GM23338 (cell line): ENCODE results near the gene CACNG7. TPM values are rescaled to one million over a fixed set of nuclear protein-coding genes. Genes with fewer than 3 reads are reported as not detected.

ENCODE experiments used
- ATAC-seq: fragments of 200-7000 bp; cut with Tn5 transposase; 3 replicates; pipeline ENCODE4 v1.9.1; 2020
- DNase-seq: peaks from one replicate; pipeline ENCODE4 v3.0.0-alpha.2; 2015; ENCODE audit warnings: low spot score
- H2AFZ ChIP-seq: fragments of 200-600 bp; sonication (generic); 2 replicates; pipeline ENCODE4 v1.8.0; 2016; ENCODE audit warnings: antibody characterized with exemption, mild to moderate bottlenecking, moderate library complexity
- H3F3A ChIP-seq: fragments of 200-600 bp; sonication (generic); replicated peaks from 2 replicates; pipeline ENCODE4 v1.8.0; 2017; ENCODE audit warnings: antibody characterized with exemption, mixed run types, low read depth
- H3K27ac ChIP-seq: fragments of 200-600 bp; sonication (generic); 2 replicates; pipeline ENCODE4 v1.6.1; 2016; ENCODE audit warnings: low read depth
- H3K27me3 ChIP-seq: fragments of 200-600 bp; sonication (generic); 2 replicates; pipeline ENCODE4 v1.8.0; 2016; ENCODE audit warnings: mild to moderate bottlenecking, mixed run types, moderate library complexity; ENCODE audit not compliant: insufficient read depth
- H3K36me3 ChIP-seq: fragments of 200-600 bp; sonication (generic); 2 replicates; pipeline ENCODE4 v1.8.0; 2016; ENCODE audit warnings: mild to moderate bottlenecking; ENCODE audit not compliant: insufficient read depth
- H3K4me1 ChIP-seq: fragments of 200-600 bp; sonication (generic); 2 replicates; pipeline ENCODE4 v1.8.0; 2016; ENCODE audit warnings: mild to moderate bottlenecking, moderate library complexity; ENCODE audit not compliant: insufficient read depth
- H3K4me2 ChIP-seq: fragments of 200-600 bp; sonication (generic); 2 replicates; pipeline ENCODE4 v1.7.1; 2017; ENCODE audit warnings: mixed run types
- H3K4me3 ChIP-seq: fragments of 200-600 bp; sonication (generic); 2 replicates; pipeline ENCODE4 v1.6.1; 2016; ENCODE audit warnings: mixed run types
- H3K79me2 ChIP-seq: fragments of 200-600 bp; sonication (generic); replicated peaks from 2 replicates; pipeline ENCODE4 v1.8.0; 2017; ENCODE audit warnings: mild to moderate bottlenecking; ENCODE audit not compliant: insufficient read depth
- H3K9me2 ChIP-seq: fragments of 200-600 bp; sonication (generic); 2 replicates; pipeline ENCODE4 v1.8.0; 2017; ENCODE audit not compliant: insufficient read depth
- H4K20me1 ChIP-seq: fragments of 200-600 bp; sonication (generic); replicated peaks from 2 replicates; pipeline ENCODE4 v1.8.0; 2017; ENCODE audit warnings: mild to moderate bottlenecking; ENCODE audit not compliant: insufficient read depth
- H3K27ac Mint-ChIP-seq: 2 replicates; pipeline ENCODE4 v1.8.0; 2020; ENCODE audit warnings: inconsistent platforms, mild to moderate bottlenecking, moderate library complexity, mixed read lengths
- H3K27me3 Mint-ChIP-seq: 3 replicates; pipeline ENCODE4 v1.8.0; 2022; ENCODE audit warnings: low read depth, mild to moderate bottlenecking, moderate library complexity, mixed read lengths, inconsistent platforms; ENCODE audit not compliant: insufficient read depth, poor library complexity
- H3K36me3 Mint-ChIP-seq: 3 replicates; pipeline ENCODE4 v1.8.0; 2021; ENCODE audit warnings: low read depth, mild to moderate bottlenecking, inconsistent platforms, moderate library complexity, mixed read lengths
- H3K4me1 Mint-ChIP-seq: 3 replicates; pipeline ENCODE4 v1.8.0; 2020; ENCODE audit warnings: mild to moderate bottlenecking, inconsistent platforms, mixed read lengths
- H3K4me3 Mint-ChIP-seq: 3 replicates; pipeline ENCODE4 v1.8.0; 2021; ENCODE audit warnings: moderate library complexity, mild to moderate bottlenecking, inconsistent platforms, mixed read lengths
- H3K9me3 Mint-ChIP-seq: 3 replicates; pipeline ENCODE4 v1.8.0; 2020; ENCODE audit warnings: moderate library complexity, mild to moderate bottlenecking, inconsistent platforms, mixed read lengths
- EZH2 ChIP-seq: fragments of 200-600 bp; sonication (generic); IDR thresholded peaks from one replicate; pipeline ENCODE4 v1.8.0; 2017; ENCODE audit warnings: antibody characterized with exemption, mild to moderate bottlenecking, low read depth; ENCODE audit not compliant: unreplicated experiment
- JUNB ChIP-seq: IDR thresholded peaks from one replicate; pipeline ENCODE4 v1.6.1; 2016; ENCODE audit warnings: antibody characterized with exemption; ENCODE audit not compliant: unreplicated experiment
- NANOG ChIP-seq: IDR thresholded peaks from 2 replicates; pipeline ENCODE4 v1.6.1; 2016; ENCODE audit warnings: antibody characterized with exemption, borderline replicate concordance
- POLR2AphosphoS5 ChIP-seq: IDR thresholded peaks from 2 replicates; pipeline ENCODE4 v1.6.1; 2016; ENCODE audit warnings: antibody characterized with exemption, low read depth
- STAT1 ChIP-seq: IDR thresholded peaks from one replicate; pipeline ENCODE4 v1.6.1; 2016; ENCODE audit warnings: antibody characterized with exemption; ENCODE audit not compliant: unreplicated experiment
- ZNF114 ChIP-seq: fragments of 250-450 bp; sonication (Bioruptor Pico); IDR thresholded peaks from 2 replicates; pipeline ENCODE4 v1.5.0; 2020; ENCODE audit warnings: mild to moderate bottlenecking, moderate library complexity
- ZNF331 ChIP-seq: fragments of 250-450 bp; sonication (Bioruptor Pico); IDR thresholded peaks from 2 replicates; pipeline ENCODE4 v1.5.0; 2020; ENCODE audit warnings: low read depth, mild to moderate bottlenecking, moderate library complexity
- polyA plus RNA-seq: library from polyadenylated mRNA; unstranded; fragments of >200 nt; fragmentation: Nextera tagmentation; extraction: Ambion mirVana; gene quantifications from 2 replicates; pipeline ENCODE4 v1.2.1, GENCODE V29; 2016
- total RNA-seq: library from RNA; depleted of rRNA; stranded (reverse); fragments of >200 nt; shearing (Covaris generic); gene quantifications from 2 replicates; pipeline ENCODE4 v1.2.3, GENCODE V29; 2014
- TF ChIP-seq, protein P1 (sequence below): fragments of 250-450 bp; sonication (Bioruptor Pico); IDR thresholded peaks from 2 replicates; pipeline ENCODE4 v1.5.0; 2020; ENCODE audit warnings: mild to moderate bottlenecking, moderate library complexity
- TF ChIP-seq, protein P2 (sequence below): IDR thresholded peaks from 2 replicates; pipeline ENCODE4 v1.6.1; 2016; ENCODE audit warnings: antibody characterized with exemption
- TF ChIP-seq, protein P3 (sequence below): IDR thresholded peaks from one replicate; pipeline ENCODE4 v1.6.1; 2018; ENCODE audit warnings: antibody characterized with exemption; ENCODE audit not compliant: unreplicated experiment

Gene CACNG7
- total and polyA plus RNA-seq, 2 experiments from 2014 or later = 9.8 to 15.6 TPM

DNA sequence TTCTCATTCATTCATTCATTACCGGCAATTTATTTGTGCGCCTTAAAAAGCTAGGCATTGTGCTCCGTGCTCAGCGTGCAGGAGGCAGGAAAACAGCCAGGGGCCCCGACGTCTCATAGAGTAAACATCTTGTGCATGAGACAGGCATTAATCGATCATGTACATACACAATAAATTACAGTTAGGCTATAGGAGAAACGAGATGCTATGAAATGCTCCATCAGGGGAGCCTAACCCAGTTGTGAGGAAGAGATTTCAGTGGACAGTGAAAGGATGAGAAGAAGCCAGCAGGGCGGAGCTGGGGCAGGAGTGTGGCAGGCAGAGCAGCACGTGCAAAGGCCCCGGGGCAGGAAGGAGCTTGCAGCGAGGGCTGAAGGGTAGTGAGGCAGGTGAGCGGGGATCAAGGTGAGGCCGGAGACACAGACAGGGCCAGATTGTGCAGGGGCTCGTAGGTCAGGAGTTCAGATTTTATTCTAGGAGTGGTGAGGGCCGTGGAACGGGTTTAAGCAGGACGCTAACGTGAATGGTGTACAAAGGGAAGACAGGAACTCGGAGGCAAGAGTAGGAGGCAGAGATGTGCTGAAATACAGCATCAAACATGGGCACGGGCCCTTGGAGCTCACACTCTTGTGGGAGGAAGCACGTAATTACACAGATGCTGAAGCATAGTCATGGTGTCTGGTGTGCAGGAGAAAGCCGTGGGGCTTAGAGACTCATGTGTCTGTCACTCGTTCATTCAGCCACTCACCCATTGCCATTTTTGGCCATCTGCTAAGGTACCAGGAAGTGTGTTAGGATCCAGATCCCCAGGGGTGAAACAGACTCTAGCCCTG, 74.6 kb downstream of the CACNG7 start (continued):
- TF ChIP-seq, protein P1, sequence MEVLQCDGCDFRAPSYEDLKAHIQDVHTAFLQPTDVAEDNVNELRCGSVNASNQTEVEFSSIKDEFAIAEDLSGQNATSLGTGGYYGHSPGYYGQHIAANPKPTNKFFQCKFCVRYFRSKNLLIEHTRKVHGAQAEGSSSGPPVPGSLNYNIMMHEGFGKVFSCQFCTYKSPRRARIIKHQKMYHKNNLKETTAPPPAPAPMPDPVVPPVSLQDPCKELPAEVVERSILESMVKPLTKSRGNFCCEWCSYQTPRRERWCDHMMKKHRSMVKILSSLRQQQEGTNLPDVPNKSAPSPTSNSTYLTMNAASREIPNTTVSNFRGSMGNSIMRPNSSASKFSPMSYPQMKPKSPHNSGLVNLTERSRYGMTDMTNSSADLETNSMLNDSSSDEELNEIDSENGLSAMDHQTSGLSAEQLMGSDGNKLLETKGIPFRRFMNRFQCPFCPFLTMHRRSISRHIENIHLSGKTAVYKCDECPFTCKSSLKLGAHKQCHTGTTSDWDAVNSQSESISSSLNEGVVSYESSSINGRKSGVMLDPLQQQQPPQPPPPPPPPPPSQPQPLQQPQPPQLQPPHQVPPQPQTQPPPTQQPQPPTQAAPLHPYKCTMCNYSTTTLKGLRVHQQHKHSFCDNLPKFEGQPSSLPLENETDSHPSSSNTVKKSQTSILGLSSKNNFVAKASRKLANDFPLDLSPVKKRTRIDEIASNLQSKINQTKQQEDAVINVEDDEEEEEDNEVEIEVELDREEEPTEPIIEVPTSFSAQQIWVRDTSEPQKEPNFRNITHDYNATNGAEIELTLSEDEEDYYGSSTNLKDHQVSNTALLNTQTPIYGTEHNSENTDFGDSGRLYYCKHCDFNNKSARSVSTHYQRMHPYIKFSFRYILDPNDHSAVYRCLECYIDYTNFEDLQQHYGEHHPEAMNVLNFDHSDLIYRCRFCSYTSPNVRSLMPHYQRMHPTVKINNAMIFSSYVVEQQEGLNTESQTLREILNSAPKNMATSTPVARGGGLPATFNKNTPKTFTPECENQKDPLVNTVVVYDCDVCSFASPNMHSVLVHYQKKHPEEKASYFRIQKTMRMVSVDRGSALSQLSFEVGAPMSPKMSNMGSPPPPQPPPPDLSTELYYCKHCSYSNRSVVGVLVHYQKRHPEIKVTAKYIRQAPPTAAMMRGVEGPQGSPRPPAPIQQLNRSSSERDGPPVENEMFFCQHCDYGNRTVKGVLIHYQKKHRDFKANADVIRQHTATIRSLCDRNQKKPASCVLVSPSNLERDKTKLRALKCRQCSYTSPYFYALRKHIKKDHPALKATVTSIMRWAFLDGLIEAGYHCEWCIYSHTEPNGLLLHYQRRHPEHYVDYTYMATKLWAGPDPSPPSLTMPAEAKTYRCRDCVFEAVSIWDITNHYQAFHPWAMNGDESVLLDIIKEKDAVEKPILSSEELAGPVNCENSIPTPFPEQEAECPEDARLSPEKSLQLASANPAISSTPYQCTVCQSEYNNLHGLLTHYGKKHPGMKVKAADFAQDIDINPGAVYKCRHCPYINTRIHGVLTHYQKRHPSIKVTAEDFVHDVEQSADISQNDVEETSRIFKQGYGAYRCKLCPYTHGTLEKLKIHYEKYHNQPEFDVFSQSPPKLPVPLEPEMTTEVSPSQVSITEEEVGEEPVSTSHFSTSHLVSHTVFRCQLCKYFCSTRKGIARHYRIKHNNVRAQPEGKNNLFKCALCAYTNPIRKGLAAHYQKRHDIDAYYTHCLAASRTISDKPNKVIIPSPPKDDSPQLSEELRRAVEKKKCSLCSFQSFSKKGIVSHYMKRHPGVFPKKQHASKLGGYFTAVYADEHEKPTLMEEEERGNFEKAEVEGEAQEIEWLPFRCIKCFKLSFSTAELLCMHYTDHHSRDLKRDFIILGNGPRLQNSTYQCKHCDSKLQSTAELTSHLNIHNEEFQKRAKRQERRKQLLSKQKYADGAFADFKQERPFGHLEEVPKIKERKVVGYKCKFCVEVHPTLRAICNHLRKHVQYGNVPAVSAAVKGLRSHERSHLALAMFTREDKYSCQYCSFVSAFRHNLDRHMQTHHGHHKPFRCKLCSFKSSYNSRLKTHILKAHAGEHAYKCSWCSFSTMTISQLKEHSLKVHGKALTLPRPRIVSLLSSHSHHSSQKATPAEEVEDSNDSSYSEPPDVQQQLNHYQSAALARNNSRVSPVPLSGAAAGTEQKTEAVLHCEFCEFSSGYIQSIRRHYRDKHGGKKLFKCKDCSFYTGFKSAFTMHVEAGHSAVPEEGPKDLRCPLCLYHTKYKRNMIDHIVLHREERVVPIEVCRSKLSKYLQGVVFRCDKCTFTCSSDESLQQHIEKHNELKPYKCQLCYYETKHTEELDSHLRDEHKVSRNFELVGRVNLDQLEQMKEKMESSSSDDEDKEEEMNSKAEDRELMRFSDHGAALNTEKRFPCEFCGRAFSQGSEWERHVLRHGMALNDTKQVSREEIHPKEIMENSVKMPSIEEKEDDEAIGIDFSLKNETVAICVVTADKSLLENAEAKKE = no peak
- TF ChIP-seq ZNF331 (CRISPR knock-in tag) = no peak

DNA sequence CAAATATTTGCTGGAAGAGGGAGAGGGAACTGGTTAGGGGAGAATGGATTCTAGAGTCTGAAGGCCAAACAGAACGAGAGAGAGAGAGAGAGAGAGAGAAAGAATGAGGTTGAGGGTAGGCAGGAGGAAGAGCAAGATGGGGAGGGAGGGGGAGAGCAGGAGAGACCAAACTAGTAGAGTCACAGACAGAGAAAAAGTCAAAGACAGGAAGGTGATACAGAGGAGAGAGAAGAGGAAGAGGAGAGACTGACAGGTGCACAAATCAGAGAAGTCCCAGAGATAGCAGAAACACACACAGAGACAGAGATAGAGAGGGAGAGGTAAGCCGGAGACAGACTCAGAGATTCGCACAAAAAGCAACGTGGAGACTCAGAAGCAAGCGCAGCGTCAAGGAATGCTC, 76.8 kb downstream of the CACNG7 start:
- Histone ChIP-seq H3K27ac (no peak overlapping the region), H3F3A (peaks cover 17% of the 10 kb centered on the region; the same call in 1 of the 2 replicates), H3K9me2 (no peaks in the 10 kb centered on the region), H4K20me1 (peaks cover 8% of the 10 kb centered on the region), H3K27me3 (peaks cover 45% of the 10 kb centered on the region), H3K36me3 (no peaks in the 10 kb centered on the region), H3K4me1 (peaks cover 17% of the 10 kb centered on the region), H2AFZ (no peak overlapping the region), H3K4me3 (no peak overlapping the region), H3K79me2 (no peaks in the 10 kb centered on the region), H3K4me2 (no peak overlapping the region)
- H3K36me3 Mint-ChIP-seq = peaks cover 5% of the 10 kb centered on the region; the same call in 1 of the 3 replicates
- ATAC-seq (no peak), DNase-seq (no peak)
- peaks cover 18% of the 10 kb centered on the region for H3K4me1 Mint-ChIP-seq
- no peaks in the 10 kb centered on the region for H3K9me3 Mint-ChIP-seq
- no peak overlapping the region for H3K4me3 Mint-ChIP-seq
- TF ChIP-seq NANOG = no peak
- TF ChIP-seq EZH2 = no peak
- TF ChIP-seq ZNF114 = no peak
- TF ChIP-seq JUNB = no peak
- no peak for TF ChIP-seq ZNF331 (CRISPR knock-in tag)
- TF ChIP-seq, protein P2, sequence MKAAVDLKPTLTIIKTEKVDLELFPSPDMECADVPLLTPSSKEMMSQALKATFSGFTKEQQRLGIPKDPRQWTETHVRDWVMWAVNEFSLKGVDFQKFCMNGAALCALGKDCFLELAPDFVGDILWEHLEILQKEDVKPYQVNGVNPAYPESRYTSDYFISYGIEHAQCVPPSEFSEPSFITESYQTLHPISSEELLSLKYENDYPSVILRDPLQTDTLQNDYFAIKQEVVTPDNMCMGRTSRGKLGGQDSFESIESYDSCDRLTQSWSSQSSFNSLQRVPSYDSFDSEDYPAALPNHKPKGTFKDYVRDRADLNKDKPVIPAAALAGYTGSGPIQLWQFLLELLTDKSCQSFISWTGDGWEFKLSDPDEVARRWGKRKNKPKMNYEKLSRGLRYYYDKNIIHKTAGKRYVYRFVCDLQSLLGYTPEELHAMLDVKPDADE = no peak
- no peak for TF ChIP-seq STAT1
- no peak for TF ChIP-seq POLR2AphosphoS5
- TF ChIP-seq, protein P3, sequence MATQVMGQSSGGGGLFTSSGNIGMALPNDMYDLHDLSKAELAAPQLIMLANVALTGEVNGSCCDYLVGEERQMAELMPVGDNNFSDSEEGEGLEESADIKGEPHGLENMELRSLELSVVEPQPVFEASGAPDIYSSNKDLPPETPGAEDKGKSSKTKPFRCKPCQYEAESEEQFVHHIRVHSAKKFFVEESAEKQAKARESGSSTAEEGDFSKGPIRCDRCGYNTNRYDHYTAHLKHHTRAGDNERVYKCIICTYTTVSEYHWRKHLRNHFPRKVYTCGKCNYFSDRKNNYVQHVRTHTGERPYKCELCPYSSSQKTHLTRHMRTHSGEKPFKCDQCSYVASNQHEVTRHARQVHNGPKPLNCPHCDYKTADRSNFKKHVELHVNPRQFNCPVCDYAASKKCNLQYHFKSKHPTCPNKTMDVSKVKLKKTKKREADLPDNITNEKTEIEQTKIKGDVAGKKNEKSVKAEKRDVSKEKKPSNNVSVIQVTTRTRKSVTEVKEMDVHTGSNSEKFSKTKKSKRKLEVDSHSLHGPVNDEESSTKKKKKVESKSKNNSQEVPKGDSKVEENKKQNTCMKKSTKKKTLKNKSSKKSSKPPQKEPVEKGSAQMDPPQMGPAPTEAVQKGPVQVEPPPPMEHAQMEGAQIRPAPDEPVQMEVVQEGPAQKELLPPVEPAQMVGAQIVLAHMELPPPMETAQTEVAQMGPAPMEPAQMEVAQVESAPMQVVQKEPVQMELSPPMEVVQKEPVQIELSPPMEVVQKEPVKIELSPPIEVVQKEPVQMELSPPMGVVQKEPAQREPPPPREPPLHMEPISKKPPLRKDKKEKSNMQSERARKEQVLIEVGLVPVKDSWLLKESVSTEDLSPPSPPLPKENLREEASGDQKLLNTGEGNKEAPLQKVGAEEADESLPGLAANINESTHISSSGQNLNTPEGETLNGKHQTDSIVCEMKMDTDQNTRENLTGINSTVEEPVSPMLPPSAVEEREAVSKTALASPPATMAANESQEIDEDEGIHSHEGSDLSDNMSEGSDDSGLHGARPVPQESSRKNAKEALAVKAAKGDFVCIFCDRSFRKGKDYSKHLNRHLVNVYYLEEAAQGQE = no peak
- H3K27ac Mint-ChIP-seq = no peak overlapping the region
- H3K27me3 Mint-ChIP-seq = peaks cover 14% of the 10 kb centered on the region
